ENCODE results near the gene TUG1.

TUG1 gene

GRCh38 chr22:30968924-30969531 lies at the start of gene TUG1:
TSS of gene TUG1 (plus strand) at chr22:30969265.
- H3K36me3 Mint-ChIP-seq = peaks cover 42% of the 10 kb centered on the region
- H3K4me1 Mint-ChIP-seq = peaks cover 49% of the 10 kb centered on the region
- peaks cover 3% of the 10 kb centered on the region for H3K9me3 Mint-ChIP-seq
- H3K4me3 Mint-ChIP-seq = peak within 1 kb of the TSS; percentile 89
- no peaks in the 10 kb centered on the region for H3K27me3 Mint-ChIP-seq
- ATAC-seq = peak; percentile 96
- peak within 1 kb of the TSS; percentile 85 for H3K27ac Mint-ChIP-seq

- H3K27ac Mint-ChIP-seq = no peak overlapping the region
Measured at GRCh38 chr22:30919973-30920372, 49.1 kb upstream of the TUG1 start.

GRCh38 chr22:30920407-30920806 lies 48.7 kb upstream of the TUG1 start:
- H3K9me3 Mint-ChIP-seq = peaks cover 4% of the 10 kb centered on the region
- H3K4me3 Mint-ChIP-seq = peak overlapping the region; percentile 67
- no peaks in the 10 kb centered on the region for H3K27me3 Mint-ChIP-seq
- H3K4me1 Mint-ChIP-seq = peaks cover 13% of the 10 kb centered on the region
- H3K36me3 Mint-ChIP-seq = peaks cover 14% of the 10 kb centered on the region
- peak; percentile 76 for ATAC-seq
- H3K27ac Mint-ChIP-seq = no peak overlapping the region

More at GRCh38 chr22:30919973-30920372, 49.1 kb upstream of the TUG1 start:
- no peak for ATAC-seq
- Mint-ChIP-seq H3K9me3 (peaks cover 4% of the 10 kb centered on the region), H3K4me1 (peaks cover 13% of the 10 kb centered on the region), H3K36me3 (peaks cover 11% of the 10 kb centered on the region), H3K4me3 (no peak overlapping the region), H3K27me3 (no peaks in the 10 kb centered on the region)

GRCh38 chr22:30921108-30921507 lies 48.0 kb upstream of the TUG1 start:
- no peak for ATAC-seq
- H3K27ac Mint-ChIP-seq = peak overlapping the region; percentile 89

GRCh38 chr22:30922151-30922611 lies 46.9 kb upstream of the TUG1 start:
- peak; percentile 83 for ATAC-seq

More at GRCh38 chr22:30921108-30921507, 48.0 kb upstream of the TUG1 start:
- H3K9me3 Mint-ChIP-seq = peaks cover 4% of the 10 kb centered on the region
- peak overlapping the region; percentile 83 for H3K4me3 Mint-ChIP-seq
- H3K27me3 Mint-ChIP-seq = no peaks in the 10 kb centered on the region
- H3K4me1 Mint-ChIP-seq = peaks cover 13% of the 10 kb centered on the region
- H3K36me3 Mint-ChIP-seq = peaks cover 17% of the 10 kb centered on the region

GRCh38 chr22:30923168-30923900 lies 45.7 kb upstream of the TUG1 start:
- Mint-ChIP-seq H3K4me3 (no peak overlapping the region), H3K9me3 (no peaks in the 10 kb centered on the region), H3K27ac (peak overlapping the region; percentile 89), H3K36me3 (peaks cover 30% of the 10 kb centered on the region), H3K4me1 (peaks cover 13% of the 10 kb centered on the region), H3K27me3 (no peaks in the 10 kb centered on the region)
- no peak for ATAC-seq

More at GRCh38 chr22:30922151-30922611, 46.9 kb upstream of the TUG1 start:
- Mint-ChIP-seq H3K27ac (peak overlapping the region; percentile 89), H3K4me1 (peaks cover 13% of the 10 kb centered on the region), H3K27me3 (no peaks in the 10 kb centered on the region), H3K9me3 (no peaks in the 10 kb centered on the region), H3K36me3 (peaks cover 19% of the 10 kb centered on the region), H3K4me3 (peak overlapping the region; percentile 83)

GRCh38 chr22:30925667-30926066 lies 43.4 kb upstream of the TUG1 start:
- no peak overlapping the region for H3K27ac Mint-ChIP-seq
- no peak for ATAC-seq
- peaks cover 40% of the 10 kb centered on the region for H3K36me3 Mint-ChIP-seq
- no peak overlapping the region for H3K4me3 Mint-ChIP-seq
- no peaks in the 10 kb centered on the region for H3K27me3 Mint-ChIP-seq
- no peaks in the 10 kb centered on the region for H3K9me3 Mint-ChIP-seq
- peaks cover 7% of the 10 kb centered on the region for H3K4me1 Mint-ChIP-seq

- H3K4me1 Mint-ChIP-seq = peaks cover 7% of the 10 kb centered on the region
- H3K27ac Mint-ChIP-seq = no peak overlapping the region
- no peaks in the 10 kb centered on the region for H3K9me3 Mint-ChIP-seq
- no peak for ATAC-seq
- H3K4me3 Mint-ChIP-seq = no peak overlapping the region
- peaks cover 50% of the 10 kb centered on the region for H3K36me3 Mint-ChIP-seq
- H3K27me3 Mint-ChIP-seq = no peaks in the 10 kb centered on the region
Measured at GRCh38 chr22:30926706-30927105, 42.4 kb upstream of the TUG1 start.

- H3K27ac Mint-ChIP-seq = no peak overlapping the region
Measured at GRCh38 chr22:30927806-30928205, 41.3 kb upstream of the TUG1 start.

GRCh38 chr22:30928401-30928800 lies 40.7 kb upstream of the TUG1 start:
- H3K4me1 Mint-ChIP-seq = no peaks in the 10 kb centered on the region
- H3K4me3 Mint-ChIP-seq = no peak overlapping the region
- H3K36me3 Mint-ChIP-seq = peaks cover 65% of the 10 kb centered on the region
- ATAC-seq = no peak
- no peaks in the 10 kb centered on the region for H3K27me3 Mint-ChIP-seq
- no peak overlapping the region for H3K27ac Mint-ChIP-seq
- no peaks in the 10 kb centered on the region for H3K9me3 Mint-ChIP-seq

More at GRCh38 chr22:30927806-30928205, 41.3 kb upstream of the TUG1 start:
- Mint-ChIP-seq H3K9me3 (no peaks in the 10 kb centered on the region), H3K4me1 (no peaks in the 10 kb centered on the region), H3K27me3 (no peaks in the 10 kb centered on the region), H3K36me3 (peaks cover 61% of the 10 kb centered on the region), H3K4me3 (no peak overlapping the region)
- ATAC-seq = peak; percentile 9

GRCh38 chr22:30930228-30930627 lies 38.8 kb upstream of the TUG1 start:
- Mint-ChIP-seq H3K4me3 (no peak overlapping the region), H3K9me3 (no peaks in the 10 kb centered on the region), H3K27me3 (no peaks in the 10 kb centered on the region), H3K27ac (no peak overlapping the region), H3K36me3 (peaks cover 76% of the 10 kb centered on the region), H3K4me1 (no peaks in the 10 kb centered on the region)
- ATAC-seq = no peak

GRCh38 chr22:30931541-30932300 lies 37.3 kb upstream of the TUG1 start:
- Mint-ChIP-seq H3K9me3 (no peaks in the 10 kb centered on the region), H3K27me3 (no peaks in the 10 kb centered on the region), H3K27ac (no peak overlapping the region), H3K4me1 (no peaks in the 10 kb centered on the region), H3K36me3 (peaks cover 80% of the 10 kb centered on the region), H3K4me3 (no peak overlapping the region)
- ATAC-seq = no peak

GRCh38 chr22:30932661-30933060 lies 36.4 kb upstream of the TUG1 start:
- Mint-ChIP-seq H3K9me3 (no peaks in the 10 kb centered on the region), H3K27me3 (no peaks in the 10 kb centered on the region), H3K27ac (no peak overlapping the region), H3K36me3 (peaks cover 71% of the 10 kb centered on the region), H3K4me3 (no peak overlapping the region), H3K4me1 (no peaks in the 10 kb centered on the region)
- no peak for ATAC-seq

- no peak overlapping the region for H3K27ac Mint-ChIP-seq
- H3K4me3 Mint-ChIP-seq = no peak overlapping the region
- H3K27me3 Mint-ChIP-seq = no peaks in the 10 kb centered on the region
- H3K9me3 Mint-ChIP-seq = no peaks in the 10 kb centered on the region
- H3K4me1 Mint-ChIP-seq = no peaks in the 10 kb centered on the region
- peaks cover 70% of the 10 kb centered on the region for H3K36me3 Mint-ChIP-seq
- no peak for ATAC-seq
Measured at GRCh38 chr22:30933457-30933856, 35.6 kb upstream of the TUG1 start.

GRCh38 chr22:30934053-30934452 lies 35.0 kb upstream of the TUG1 start:
- H3K27ac Mint-ChIP-seq = no peak overlapping the region
- H3K27me3 Mint-ChIP-seq = no peaks in the 10 kb centered on the region
- H3K9me3 Mint-ChIP-seq = no peaks in the 10 kb centered on the region
- H3K4me3 Mint-ChIP-seq = no peak overlapping the region
- no peak for ATAC-seq
- H3K36me3 Mint-ChIP-seq = peaks cover 71% of the 10 kb centered on the region
- no peaks in the 10 kb centered on the region for H3K4me1 Mint-ChIP-seq
